HG03460 (cell line): ENCODE results near the gene MACROH2A2.
"Not testable (repeated sequence)": the region's sequence is repeated elsewhere in the genome, so short reads cannot be mapped to it uniquely, and the experiment has no call there.

Experiments used
- ATAC-seq: cut with Tn5 transposase; IDR thresholded peaks from one replicate; pipeline ENCODE4 v1.9.1; 2021; ENCODE audit not compliant: unreplicated experiment

Gene MACROH2A2

DNA sequence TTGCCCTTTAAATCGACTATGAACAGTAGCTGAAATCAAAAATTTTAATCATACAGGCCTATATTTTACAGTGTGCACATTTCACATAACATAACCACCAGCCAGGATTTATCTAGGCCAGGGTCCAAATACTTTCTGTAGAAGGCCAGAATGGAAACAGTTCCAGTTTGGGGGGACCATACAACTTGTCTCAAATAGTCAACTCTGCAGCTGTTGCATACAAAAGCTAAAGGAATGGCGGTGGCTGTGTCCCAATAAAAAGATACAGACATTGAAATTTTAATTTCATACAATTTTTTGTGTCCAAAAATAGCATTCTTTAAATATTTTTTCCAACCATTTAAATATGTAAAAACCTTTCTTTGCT, 94.6 kb downstream of the MACROH2A2 start:
- ATAC-seq, result no peak

DNA sequence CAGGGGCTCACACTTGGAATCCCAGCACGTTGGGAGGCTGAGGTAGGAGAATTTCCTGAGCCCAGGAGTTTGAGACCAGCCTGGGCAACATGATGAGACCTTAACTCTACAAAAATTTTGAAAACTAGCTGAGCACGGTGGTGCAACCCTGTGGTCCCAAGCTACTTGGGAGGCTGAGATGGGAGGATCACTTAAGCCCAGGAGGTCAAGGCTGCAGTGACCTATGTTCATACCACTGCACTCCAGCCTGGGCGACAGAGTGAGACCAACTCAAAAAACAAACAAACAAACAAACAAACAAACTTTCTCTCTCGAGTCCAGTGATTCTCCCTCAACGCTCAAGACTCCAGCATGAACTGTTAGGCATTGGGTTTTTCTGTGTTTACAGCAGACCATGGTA, 95.9 kb downstream of the MACROH2A2 start:
- ATAC-seq, result no peak

DNA sequence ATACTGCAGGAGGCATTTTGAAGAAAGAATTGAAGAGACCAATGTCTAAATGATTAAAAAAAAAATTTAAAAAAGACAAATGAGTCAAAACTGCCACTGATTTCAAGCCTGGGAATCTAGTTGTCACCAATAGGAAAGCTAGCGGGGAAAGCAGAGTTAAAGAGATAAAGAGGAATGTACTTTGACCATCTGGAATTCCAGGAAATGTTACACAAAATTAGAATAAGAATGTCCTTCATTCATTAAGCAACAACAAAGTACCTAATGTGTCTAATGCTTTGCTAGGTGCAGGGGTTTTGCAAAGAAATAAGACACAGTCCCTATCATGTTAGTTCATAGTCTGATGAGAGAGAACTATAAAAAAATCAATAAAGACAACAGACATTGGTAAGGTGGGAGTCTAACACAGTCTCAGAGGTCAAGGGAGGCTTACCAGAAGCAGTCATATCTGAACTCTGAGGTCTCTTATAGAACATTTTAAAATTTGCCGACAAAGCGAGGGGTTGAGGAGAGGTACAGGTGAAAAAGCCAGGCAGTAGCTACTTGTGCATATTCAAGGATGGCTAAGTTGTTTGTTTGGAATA, 102.7 kb downstream of the MACROH2A2 start:
- ATAC-seq, result no peak

DNA sequence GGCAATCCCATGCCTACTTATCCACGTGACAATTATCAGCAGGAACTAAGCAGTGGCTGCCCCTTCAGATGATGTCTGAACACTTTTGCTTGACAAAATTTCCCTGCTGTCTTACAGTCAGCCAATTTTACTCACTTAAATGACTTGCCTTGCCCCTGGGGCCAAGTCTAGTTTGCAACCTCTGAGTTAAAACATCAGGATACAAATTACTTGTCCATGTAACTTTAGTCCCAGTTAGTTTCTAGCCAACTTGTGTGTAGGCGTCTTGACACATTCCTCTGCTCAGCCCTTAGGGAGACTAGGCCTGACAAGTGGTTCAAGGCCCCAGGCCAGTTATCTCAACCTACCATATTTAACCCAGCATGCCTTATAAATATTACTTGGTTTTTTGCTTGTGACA, 105.5 kb downstream of the MACROH2A2 start:
- ATAC-seq, result no peak

DNA sequence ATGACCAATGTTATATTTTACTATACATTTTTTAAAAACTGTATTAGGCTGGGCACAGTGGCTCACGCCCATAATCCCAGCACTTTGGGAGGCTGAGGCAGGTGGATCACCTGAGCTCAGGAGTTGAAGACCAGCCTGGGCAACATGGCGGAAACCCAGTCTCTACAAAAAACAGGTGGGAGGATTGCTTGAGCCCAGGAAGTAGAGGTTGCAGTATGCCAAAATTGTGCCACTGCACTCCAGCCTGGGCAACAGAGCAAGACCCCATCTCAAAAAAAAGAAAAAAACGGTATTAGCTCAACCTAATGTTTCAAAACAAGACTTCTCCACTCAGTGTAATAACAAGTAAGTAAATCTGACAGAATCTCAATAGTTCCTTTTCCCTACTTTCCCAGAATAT, 106.7 kb downstream of the MACROH2A2 start:
- ATAC-seq, result not testable (repeated sequence)

DNA sequence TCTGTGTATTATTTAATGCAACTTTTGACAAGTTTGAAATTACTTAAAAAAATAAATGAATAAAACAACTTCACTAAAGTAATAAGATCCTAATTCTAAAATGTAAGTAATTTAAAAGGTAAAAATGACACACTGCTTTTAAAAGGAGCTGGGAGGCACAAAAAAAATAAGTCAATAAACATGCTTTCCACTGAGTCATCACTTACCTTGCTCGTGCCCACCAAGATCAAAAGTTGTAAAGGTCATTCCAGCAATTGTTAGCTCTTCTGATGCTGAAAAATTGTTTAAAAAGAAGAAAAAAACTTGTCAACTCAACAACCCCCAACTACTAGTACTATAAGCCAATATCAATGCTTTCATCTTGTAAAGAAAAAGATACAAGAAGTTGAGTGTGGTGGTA, 108.2 kb downstream of the MACROH2A2 start:
- ATAC-seq, result no peak
